ENCODE results near the gene SLC49A4. TPM values are rescaled to one million over a fixed set of nuclear protein-coding genes. Genes with fewer than 3 reads are reported as not detected.

Gene SLC49A4
- total RNA-seq, 1 experiment from 2014 or later: 29.6 TPM

DNA sequence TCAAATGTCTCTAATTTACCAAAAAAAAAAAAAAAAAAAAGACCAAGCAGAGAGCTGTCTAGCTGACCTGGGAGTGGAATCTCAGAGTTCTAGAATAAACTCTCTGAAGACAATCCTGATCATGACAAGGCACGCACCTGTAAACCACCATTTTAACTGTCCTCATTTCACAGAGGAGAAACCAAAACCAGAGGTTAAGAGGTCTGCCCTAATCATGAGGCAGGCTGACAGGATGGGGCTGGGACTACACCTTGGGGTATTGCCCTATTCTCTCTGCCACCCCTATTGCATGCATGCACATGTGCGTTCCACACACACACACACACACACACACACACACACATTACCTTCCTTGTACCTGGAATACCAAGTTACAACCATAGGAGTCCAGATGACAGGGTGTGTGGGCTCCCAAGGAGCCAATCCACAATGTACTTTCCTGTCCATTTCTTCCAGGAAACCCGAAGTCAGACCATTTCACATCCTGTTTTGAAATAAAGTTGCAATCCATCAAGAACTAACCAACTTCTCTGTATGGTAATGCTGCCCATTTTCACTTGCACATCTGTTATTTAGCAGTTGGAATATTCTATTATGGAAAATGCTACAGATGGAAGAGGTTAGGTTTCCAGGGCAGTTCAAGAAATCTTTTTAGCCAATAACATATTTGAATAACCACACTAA is 35.9 kb upstream of the SLC49A4 start:
- intact Hi-C loops (cut with micrococcal nuclease): loop anchor here (5.0 to 10.0 kb wide), 2 partner anchors 33 to 106 kb away; partner anchors contain the start of gene HSPBAP1
- TF ChIP-seq, protein P1, sequence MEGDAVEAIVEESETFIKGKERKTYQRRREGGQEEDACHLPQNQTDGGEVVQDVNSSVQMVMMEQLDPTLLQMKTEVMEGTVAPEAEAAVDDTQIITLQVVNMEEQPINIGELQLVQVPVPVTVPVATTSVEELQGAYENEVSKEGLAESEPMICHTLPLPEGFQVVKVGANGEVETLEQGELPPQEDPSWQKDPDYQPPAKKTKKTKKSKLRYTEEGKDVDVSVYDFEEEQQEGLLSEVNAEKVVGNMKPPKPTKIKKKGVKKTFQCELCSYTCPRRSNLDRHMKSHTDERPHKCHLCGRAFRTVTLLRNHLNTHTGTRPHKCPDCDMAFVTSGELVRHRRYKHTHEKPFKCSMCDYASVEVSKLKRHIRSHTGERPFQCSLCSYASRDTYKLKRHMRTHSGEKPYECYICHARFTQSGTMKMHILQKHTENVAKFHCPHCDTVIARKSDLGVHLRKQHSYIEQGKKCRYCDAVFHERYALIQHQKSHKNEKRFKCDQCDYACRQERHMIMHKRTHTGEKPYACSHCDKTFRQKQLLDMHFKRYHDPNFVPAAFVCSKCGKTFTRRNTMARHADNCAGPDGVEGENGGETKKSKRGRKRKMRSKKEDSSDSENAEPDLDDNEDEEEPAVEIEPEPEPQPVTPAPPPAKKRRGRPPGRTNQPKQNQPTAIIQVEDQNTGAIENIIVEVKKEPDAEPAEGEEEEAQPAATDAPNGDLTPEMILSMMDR (conservative IDR thresholded peaks at IDR 0.05; ENCODE audit: low read depth, low read length): no peak
- TF ChIP-seq EZH2phosphoT487 (IDR thresholded peaks at IDR 0.05; ENCODE audit: borderline replicate concordance, low read length) (no peak), EZH2 (IDR thresholded peaks at IDR 0.05; ENCODE audit: low read length, unreplicated experiment) (no peak)
- no peaks in the 10 kb centered on the region for H3K9me2 ChIP-seq (replicated peaks; ENCODE audit: low read length)
- no TSS peak for BruUV-seq (replicated peaks)
- H3K4me2 ChIP-seq (ENCODE audit: low read length): no peak overlapping the region
- ChIA-PET POLR2A (ENCODE audit: unreplicated experiment) (interaction anchor here (0.6 kb wide), 1 partner anchor 229 kb away, joined by 9 read pairs; no protein-coding TSS in a partner anchor), CTCF (interaction anchor here (0.6 kb wide), 1 partner anchor 18 kb away, joined by 3 read pairs; no protein-coding TSS in a partner anchor)
- DNase-seq (no peak), ATAC-seq (no peak)
- H3K36me3 ChIP-seq (ENCODE audit: low read depth, low read length): no peaks in the 10 kb centered on the region
- H3F3A ChIP-seq (ENCODE audit: low read length, unreplicated experiment): no peaks in the 10 kb centered on the region
- H3K79me2 ChIP-seq (ENCODE audit: low read length): no peaks in the 10 kb centered on the region
- H3K4me1 ChIP-seq (ENCODE audit: insufficient read depth, low read length): no peaks in the 10 kb centered on the region
- no peak overlapping the region for H2AFZ ChIP-seq (ENCODE audit: low read length)
- H3K27ac ChIP-seq (ENCODE audit: low read length): no peak overlapping the region
- H4K20me1 ChIP-seq (ENCODE audit: low read length): no peaks in the 10 kb centered on the region
- no peak overlapping the region for H3K9ac ChIP-seq (ENCODE audit: low read length)
- H3K27me3 ChIP-seq (ENCODE audit: low read length): no peaks in the 10 kb centered on the region
- no peaks in the 10 kb centered on the region for H3K9me3 ChIP-seq (ENCODE audit: low read length)
- no peak overlapping the region for H3K4me3 ChIP-seq (ENCODE audit: low read length)

DNA sequence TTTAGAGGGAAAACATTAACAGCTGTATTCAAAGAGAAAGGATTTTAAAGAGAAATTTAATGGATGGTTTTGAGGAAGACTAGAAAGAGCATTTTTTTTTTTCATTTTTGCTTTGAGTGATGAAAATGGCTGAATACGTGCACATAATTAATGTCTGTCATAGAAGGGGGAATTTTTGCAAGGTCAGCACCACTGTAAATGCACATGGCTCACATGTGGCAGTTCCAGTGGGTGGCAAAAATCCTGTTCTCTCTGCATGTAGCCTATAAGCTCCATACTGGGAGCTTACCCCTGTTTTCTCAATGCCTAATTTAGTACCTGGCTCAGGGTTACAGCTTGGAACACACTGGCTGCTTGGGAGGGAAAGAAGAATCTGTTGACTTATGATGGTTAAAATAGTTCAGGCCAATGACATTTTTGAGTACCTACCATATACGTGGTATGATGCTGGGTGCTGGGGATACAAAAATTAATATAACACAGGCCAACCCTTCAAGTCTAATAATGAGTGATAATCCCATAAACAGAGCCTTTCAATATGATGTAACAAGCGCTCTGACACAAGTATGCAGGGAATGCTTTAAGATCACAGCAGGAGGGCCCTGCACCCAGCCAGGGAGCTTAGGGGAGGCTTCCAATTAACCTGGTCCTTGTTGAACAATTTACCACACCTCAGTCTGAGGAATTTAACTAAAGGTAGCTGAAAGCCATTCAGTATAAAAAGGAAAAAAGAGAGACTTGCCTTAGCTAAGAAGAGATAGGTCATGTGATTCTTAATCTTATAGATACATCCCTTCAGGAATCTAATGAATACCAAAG is 34.2 kb upstream of the SLC49A4 start:
- CTCF ChIA-PET: no interaction called here
- intact Hi-C loops (cut with micrococcal nuclease): no loop called here
- Histone ChIP-seq H3K9me3 (ENCODE audit: low read length) (no peaks in the 10 kb centered on the region), H3K79me2 (ENCODE audit: low read length) (no peaks in the 10 kb centered on the region), H3K4me1 (ENCODE audit: insufficient read depth, low read length) (no peaks in the 10 kb centered on the region), H3K27me3 (ENCODE audit: low read length) (no peaks in the 10 kb centered on the region), H3K9me2 (replicated peaks; ENCODE audit: low read length) (no peaks in the 10 kb centered on the region), H3F3A (ENCODE audit: low read length, unreplicated experiment) (no peaks in the 10 kb centered on the region), H3K36me3 (ENCODE audit: low read depth, low read length) (no peaks in the 10 kb centered on the region), H3K4me2 (ENCODE audit: low read length) (no peak overlapping the region), H3K9ac (ENCODE audit: low read length) (no peak overlapping the region), H3K27ac (ENCODE audit: low read length) (no peak overlapping the region), H4K20me1 (ENCODE audit: low read length) (no peaks in the 10 kb centered on the region), H3K4me3 (ENCODE audit: low read length) (no peak overlapping the region), H2AFZ (ENCODE audit: low read length) (no peak overlapping the region)
- POLR2A ChIA-PET (ENCODE audit: unreplicated experiment): no interaction called here
- BruUV-seq (replicated peaks): no TSS peak
- TF ChIP-seq EZH2phosphoT487 (IDR thresholded peaks at IDR 0.05; ENCODE audit: borderline replicate concordance, low read length) (no peak), EZH2 (IDR thresholded peaks at IDR 0.05; ENCODE audit: low read length, unreplicated experiment) (no peak)
- TF ChIP-seq, protein P1 (conservative IDR thresholded peaks at IDR 0.05; ENCODE audit: low read depth, low read length): no peak
- ATAC-seq (no peak), DNase-seq (no peak)
